Measurements from ENCODE around the gene HDGFL3. TPM values are rescaled to one million over a fixed set of nuclear protein-coding genes. Genes with fewer than 3 reads are reported as not detected.
A peak's percentile ranks its signal among the peaks of the same experiment; 100 is the strongest.
"Not testable (repeated sequence)": the region's sequence is repeated elsewhere in the genome, so short reads cannot be mapped to it uniquely, and the experiment has no call there.

HDGFL3 gene
- total RNA-seq, 1 donor from 2014 or later: 26.5 TPM

DNA sequence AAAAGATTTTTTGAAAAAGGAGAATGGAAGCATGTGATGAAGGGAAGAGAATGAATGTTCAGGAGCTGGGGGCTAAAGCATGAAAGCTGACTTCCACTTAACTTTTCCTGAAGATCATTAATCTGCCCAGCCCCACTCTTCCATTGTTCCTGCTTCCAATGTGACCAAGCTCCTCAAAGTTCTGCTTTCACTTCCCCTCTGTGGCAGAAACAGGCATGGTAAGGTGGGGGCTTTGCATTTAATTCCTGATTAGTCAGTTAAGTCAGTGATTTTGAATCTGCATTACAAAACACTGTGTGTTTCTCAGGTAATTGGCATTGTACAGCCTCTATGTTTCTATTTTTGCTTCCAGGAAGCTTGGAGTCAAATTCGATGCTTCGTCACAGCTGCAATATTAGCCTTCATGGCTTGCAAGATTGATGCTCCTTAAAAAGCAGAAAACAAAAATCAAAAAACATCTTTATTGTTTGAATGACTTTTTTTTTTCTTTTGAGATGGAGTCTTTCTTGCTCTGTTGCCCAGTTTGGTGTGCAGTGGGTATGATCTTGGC is 107.5 kb downstream of the HDGFL3 start:
- no peaks in the 10 kb centered on the region for H3K9me3 ChIP-seq
- ATAC-seq (peak; percentile 61 to 66), DNase-seq (no peak)
- no peak overlapping the region for H3K4me3 ChIP-seq
- no peaks in the 10 kb centered on the region for H3K36me3 ChIP-seq
- no peaks in the 10 kb centered on the region for H3K27me3 ChIP-seq (ENCODE audit: low read depth)
- TF ChIP-seq, protein P1, sequence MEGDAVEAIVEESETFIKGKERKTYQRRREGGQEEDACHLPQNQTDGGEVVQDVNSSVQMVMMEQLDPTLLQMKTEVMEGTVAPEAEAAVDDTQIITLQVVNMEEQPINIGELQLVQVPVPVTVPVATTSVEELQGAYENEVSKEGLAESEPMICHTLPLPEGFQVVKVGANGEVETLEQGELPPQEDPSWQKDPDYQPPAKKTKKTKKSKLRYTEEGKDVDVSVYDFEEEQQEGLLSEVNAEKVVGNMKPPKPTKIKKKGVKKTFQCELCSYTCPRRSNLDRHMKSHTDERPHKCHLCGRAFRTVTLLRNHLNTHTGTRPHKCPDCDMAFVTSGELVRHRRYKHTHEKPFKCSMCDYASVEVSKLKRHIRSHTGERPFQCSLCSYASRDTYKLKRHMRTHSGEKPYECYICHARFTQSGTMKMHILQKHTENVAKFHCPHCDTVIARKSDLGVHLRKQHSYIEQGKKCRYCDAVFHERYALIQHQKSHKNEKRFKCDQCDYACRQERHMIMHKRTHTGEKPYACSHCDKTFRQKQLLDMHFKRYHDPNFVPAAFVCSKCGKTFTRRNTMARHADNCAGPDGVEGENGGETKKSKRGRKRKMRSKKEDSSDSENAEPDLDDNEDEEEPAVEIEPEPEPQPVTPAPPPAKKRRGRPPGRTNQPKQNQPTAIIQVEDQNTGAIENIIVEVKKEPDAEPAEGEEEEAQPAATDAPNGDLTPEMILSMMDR (IDR thresholded peaks at IDR 0.05): no peak
- intact Hi-C loops (cut with DNase I): no loop called here
- H3K27ac ChIP-seq: no peak overlapping the region
- H3K4me1 ChIP-seq: peaks cover 15% of the 10 kb centered on the region

DNA sequence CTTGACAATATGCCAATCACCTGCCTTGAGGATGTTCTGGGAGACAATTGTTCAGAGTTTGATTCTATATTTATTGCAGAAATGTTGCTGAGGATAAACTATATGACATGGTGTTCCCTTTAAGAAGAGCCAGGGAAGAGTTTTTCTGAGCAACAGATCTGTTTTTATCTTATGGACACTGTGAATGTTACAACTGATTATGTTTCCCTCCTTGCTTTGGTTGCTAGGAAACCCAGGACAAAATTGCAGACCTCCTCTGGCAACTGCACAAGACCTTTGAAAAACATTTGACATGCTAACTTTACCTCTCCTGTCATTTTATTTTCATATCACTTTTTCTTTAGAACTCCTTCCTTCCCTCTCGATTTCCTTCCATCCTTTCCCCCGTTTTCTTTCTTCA is 108.3 kb downstream of the HDGFL3 start:
- Histone ChIP-seq H3K9me3 (no peaks in the 10 kb centered on the region), H3K4me1 (peaks cover 20% of the 10 kb centered on the region), H3K27ac (no peak overlapping the region), H3K27me3 (ENCODE audit: low read depth) (no peaks in the 10 kb centered on the region), H3K4me3 (no peak overlapping the region), H3K36me3 (no peaks in the 10 kb centered on the region)
- ATAC-seq (no peak), DNase-seq (no peak)
- TF ChIP-seq, protein P1 (IDR thresholded peaks at IDR 0.05): no peak
- intact Hi-C loops (cut with DNase I): no loop called here

DNA sequence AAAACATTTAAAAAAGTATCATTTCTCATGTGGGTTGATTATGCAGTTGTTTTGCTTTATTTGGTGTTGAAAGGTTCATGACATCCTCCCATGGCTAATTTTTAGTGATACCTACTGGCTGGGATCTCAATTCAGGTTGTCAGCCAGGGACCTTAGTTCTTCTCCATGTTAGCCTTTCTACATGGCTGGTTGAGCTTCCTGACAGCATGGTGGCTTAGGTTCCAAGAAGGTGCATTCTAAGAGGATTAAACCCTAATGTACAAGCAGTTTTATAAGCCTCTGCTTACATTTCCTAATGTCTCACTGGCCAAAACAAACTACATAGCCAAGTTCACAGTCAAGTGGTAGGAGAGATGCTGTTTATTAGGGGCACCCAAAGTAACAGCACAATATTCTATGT is 109.5 kb downstream of the HDGFL3 start:
- no peaks in the 10 kb centered on the region for H3K9me3 ChIP-seq
- no peak overlapping the region for H3K4me3 ChIP-seq
- H3K27me3 ChIP-seq (ENCODE audit: low read depth): no peaks in the 10 kb centered on the region
- H3K27ac ChIP-seq: no peak overlapping the region
- ATAC-seq (no peak), DNase-seq (no peak)
- intact Hi-C loops (cut with DNase I): no loop called here
- TF ChIP-seq, protein P1 (IDR thresholded peaks at IDR 0.05): no peak
- H3K36me3 ChIP-seq: no peaks in the 10 kb centered on the region
- H3K4me1 ChIP-seq: peaks cover 23% of the 10 kb centered on the region

DNA sequence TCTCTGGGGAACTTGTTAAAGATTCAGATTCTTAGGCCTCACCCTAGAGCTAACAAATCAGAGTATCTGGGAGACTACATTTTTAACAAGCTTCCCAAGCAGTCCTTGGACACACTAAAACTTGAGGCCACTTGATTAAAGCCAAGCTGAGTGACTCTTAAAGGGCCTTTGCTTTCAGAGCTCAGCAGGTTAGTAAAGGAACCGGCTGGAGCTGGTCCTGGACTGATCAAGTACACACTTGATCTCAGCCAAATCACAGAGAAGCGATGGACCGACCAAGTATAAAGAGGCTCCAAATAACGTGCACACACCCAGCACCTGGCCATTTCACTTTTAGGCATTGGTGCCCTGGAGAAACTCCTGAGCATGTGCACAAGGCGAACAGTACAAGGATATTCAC is 113.0 kb downstream of the HDGFL3 start:
- no peak overlapping the region for H3K4me3 ChIP-seq
- ATAC-seq: peak; percentile 73
- H3K27me3 ChIP-seq (ENCODE audit: low read depth): no peaks in the 10 kb centered on the region
- H3K4me1 ChIP-seq: peaks cover 18% of the 10 kb centered on the region
- TF ChIP-seq, protein P1 (IDR thresholded peaks at IDR 0.05): no peak
- DNase-seq: no peak
- no peaks in the 10 kb centered on the region for H3K9me3 ChIP-seq
- H3K27ac ChIP-seq: no peak overlapping the region
- H3K36me3 ChIP-seq: no peaks in the 10 kb centered on the region
- intact Hi-C loops (cut with DNase I): no loop called here

DNA sequence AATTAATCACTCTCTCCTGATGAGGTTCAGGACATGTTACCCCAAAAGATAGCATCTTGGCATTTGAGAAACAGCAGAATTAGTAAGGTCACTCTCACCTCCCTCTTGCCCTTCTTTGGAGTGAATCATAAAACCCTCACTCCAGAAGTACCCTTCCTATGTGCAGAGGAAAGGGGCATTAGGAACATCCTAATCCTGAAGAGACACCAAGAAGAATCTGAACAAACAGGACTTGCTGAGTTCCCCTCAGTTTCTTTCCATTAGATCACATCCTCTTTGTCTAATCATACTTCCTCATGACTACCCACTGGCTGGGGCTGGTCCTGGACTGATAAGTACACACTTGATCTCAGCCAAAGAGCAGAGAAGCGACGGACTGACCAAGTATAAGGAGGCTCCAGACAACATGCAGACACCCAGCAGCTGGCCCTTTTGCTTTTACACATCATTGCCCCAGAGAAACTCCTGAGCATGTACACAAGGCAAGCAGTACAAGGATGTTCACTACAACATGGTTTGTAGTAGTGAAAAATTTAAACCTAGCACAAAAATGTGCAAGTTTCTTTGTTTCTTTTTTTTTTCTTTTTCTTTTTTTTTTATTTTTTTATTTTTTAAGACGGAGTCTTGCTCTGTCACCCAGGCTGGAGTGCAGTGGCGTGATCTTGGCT is 115.2 kb downstream of the HDGFL3 start:
- Histone ChIP-seq H3K4me1 (peaks cover 14% of the 10 kb centered on the region), H3K27me3 (ENCODE audit: low read depth) (no peaks in the 10 kb centered on the region), H3K9me3 (no peaks in the 10 kb centered on the region), H3K27ac (peak overlapping the region; percentile 67), H3K36me3 (no peaks in the 10 kb centered on the region), H3K4me3 (no peak overlapping the region)
- TF ChIP-seq, protein P1 (IDR thresholded peaks at IDR 0.05): no peak
- intact Hi-C loops (cut with DNase I): no loop called here
- peak; percentile 65 for DNase-seq
- peak; percentile 88 to 92 for ATAC-seq

DNA sequence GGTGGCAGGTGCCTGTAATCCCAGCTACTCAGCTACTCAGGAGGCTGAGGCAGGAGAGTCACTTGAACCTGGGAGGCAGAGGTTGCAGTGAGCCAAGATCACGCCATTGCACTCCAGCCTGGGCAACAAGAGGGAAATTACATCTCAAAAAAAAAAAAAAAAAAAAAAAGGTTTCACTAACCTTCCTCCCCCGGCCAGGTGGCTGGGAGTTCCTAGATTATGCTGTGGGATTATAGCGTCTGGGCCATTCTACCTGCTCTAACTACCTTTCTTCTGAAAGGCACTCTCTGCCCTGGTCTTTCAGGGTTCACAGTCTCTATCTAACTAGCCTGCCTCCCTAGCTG is 115.7 kb downstream of the HDGFL3 start:
- H3K9me3 ChIP-seq; DNase-seq; ATAC-seq; H3K36me3 ChIP-seq; intact Hi-C loops (cut with DNase I); H3K27me3 ChIP-seq (ENCODE audit: low read depth); H3K4me3 ChIP-seq: not testable (repeated sequence)
- Histone ChIP-seq H3K27ac (peak overlapping the region; percentile 67), H3K4me1 (peaks cover 14% of the 10 kb centered on the region)
